BJ (cell line): ENCODE measurements around the gene NFIA. TPM values are rescaled to one million over a fixed set of nuclear protein-coding genes. Genes with fewer than 3 reads are reported as not detected.

ENCODE experiments used
- CTCF ChIA-PET: fragments of 350-600 bp; formaldehyde crosslinking; extraction: SDS; loops from one replicate; lab custom pipeline; 2021; ENCODE audit warnings: antibody characterized with exemption, inconsistent platforms; lab: Yijun Ruan, JAX
- POLR2A ChIA-PET: fragments of 300-600 bp; sonication (Branson Sonifier 250); formaldehyde crosslinking; extraction: SDS; loops from one replicate; lab custom pipeline; 2021; ENCODE audit warnings: antibody characterized with exemption; lab: Charles Lee
- DNase-seq: peaks from one replicate; pipeline ENCODE4 v3.0.0-alpha.2; 2011; ENCODE audit warnings: low read depth
- H3K27me3 ChIP-seq: 2 replicates; pipeline ENCODE4 v1.6.0; 2011; ENCODE audit warnings: low read length; ENCODE audit not compliant: control insufficient read depth, insufficient read depth
- H3K36me3 ChIP-seq: 2 replicates; pipeline ENCODE4 v1.5.1; 2011; ENCODE audit warnings: low read length; ENCODE audit not compliant: control insufficient read depth, insufficient read depth
- H3K4me3 ChIP-seq: 2 replicates; pipeline ENCODE4 v1.5.1; 2011; ENCODE audit warnings: low read depth, mild to moderate bottlenecking, control low read depth, low read length
- polyA plus RNA-seq: library from polyadenylated mRNA; depleted of rRNA; stranded (reverse); fragments of >200 nt; gene quantifications from 2 replicates; pipeline ENCODE4 v1.2.3, GENCODE V29; 2011
- TF ChIP-seq, protein P1 (sequence below): IDR thresholded peaks from 2 replicates; pipeline ENCODE4 v1.5.1; 2011; ENCODE audit warnings: low read depth, mild to moderate bottlenecking, control low read depth, inconsistent platforms, low read length, moderate library complexity; ENCODE audit not compliant: insufficient read depth

Gene NFIA
- polyA plus RNA-seq, 1 experiment = 4.5 TPM

- ChIA-PET CTCF (no interaction called here), POLR2A (no interaction called here)
Observed at GRCh38 chr1:61441723-61442262, 359.4 kb downstream of the NFIA start.

DNA sequence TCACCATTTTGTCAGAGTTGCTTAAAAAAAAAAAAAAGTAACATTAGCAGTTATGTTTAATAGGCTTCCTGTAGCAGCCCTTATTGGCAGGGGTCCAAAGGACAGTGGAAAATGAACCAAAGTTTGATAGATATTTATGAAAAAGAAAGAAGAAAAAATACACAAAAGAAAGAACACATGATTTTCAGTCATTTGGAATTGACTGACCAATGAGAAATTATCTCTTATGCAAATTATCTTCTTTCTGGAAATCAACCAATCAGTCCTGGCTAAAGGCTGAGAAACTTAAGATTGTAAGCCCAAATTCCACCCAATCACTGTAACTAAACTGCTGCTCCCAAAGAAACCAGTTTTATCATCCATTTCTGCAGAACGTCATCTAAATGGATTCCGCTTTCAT, 360.2 kb downstream of the NFIA start:
- DNase-seq = no peak
- POLR2A ChIA-PET = no interaction called here
- TF ChIP-seq, protein P1, sequence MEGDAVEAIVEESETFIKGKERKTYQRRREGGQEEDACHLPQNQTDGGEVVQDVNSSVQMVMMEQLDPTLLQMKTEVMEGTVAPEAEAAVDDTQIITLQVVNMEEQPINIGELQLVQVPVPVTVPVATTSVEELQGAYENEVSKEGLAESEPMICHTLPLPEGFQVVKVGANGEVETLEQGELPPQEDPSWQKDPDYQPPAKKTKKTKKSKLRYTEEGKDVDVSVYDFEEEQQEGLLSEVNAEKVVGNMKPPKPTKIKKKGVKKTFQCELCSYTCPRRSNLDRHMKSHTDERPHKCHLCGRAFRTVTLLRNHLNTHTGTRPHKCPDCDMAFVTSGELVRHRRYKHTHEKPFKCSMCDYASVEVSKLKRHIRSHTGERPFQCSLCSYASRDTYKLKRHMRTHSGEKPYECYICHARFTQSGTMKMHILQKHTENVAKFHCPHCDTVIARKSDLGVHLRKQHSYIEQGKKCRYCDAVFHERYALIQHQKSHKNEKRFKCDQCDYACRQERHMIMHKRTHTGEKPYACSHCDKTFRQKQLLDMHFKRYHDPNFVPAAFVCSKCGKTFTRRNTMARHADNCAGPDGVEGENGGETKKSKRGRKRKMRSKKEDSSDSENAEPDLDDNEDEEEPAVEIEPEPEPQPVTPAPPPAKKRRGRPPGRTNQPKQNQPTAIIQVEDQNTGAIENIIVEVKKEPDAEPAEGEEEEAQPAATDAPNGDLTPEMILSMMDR = no peak
- Histone ChIP-seq H3K36me3 (no peaks in the 10 kb centered on the region), H3K4me3 (no peak overlapping the region), H3K27me3 (no peaks in the 10 kb centered on the region)
- CTCF ChIA-PET = no interaction called here

More at GRCh38 chr1:61441723-61442262, 359.4 kb downstream of the NFIA start:
- no peaks in the 10 kb centered on the region for H3K36me3 ChIP-seq
- no peak overlapping the region for H3K4me3 ChIP-seq
- H3K27me3 ChIP-seq = no peaks in the 10 kb centered on the region
- TF ChIP-seq, protein P1 = no peak
- DNase-seq = no peak

GRCh38 chr1:61444288-61444687, 361.9 kb downstream of the NFIA start:
- Histone ChIP-seq H3K27me3 (no peaks in the 10 kb centered on the region; the same call in 1 of the 2 replicates), H3K36me3 (no peaks in the 10 kb centered on the region), H3K4me3 (no peak overlapping the region)
- ChIA-PET CTCF (no interaction called here), POLR2A (no interaction called here)
- TF ChIP-seq, protein P1 = no peak
- no peak for DNase-seq

DNA sequence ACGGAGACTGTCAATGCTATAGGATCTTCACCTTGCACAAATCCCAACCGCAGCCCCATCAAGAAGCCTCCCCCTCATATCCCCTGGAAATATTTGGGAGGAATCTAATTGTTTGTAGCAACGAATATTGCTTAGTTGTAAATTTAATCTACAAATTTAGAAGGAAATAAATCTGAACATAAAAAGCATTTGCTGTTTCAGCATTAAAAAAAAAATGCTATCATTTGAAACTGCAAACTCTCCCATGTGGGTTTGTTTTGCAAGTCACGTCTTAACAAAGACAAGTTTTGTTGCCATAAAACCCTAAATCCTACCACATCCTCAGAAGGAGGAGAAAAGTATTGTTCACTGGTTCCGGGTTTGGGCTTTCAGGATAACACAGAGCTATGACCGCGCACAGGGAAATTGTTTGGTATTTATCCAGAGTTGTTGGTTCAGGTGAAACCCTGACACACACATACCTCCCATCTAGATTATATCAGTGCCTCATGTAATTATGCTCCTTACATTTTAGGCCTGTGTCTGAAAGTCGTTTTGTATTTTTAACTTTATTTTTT, 363.0 kb downstream of the NFIA start:
- CTCF ChIA-PET = no interaction called here
- TF ChIP-seq, protein P1 = no peak
- Histone ChIP-seq H3K27me3 (no peaks in the 10 kb centered on the region; the same call in 1 of the 2 replicates), H3K36me3 (no peaks in the 10 kb centered on the region), H3K4me3 (no peak overlapping the region)
- POLR2A ChIA-PET = no interaction called here
- DNase-seq = no peak

DNA sequence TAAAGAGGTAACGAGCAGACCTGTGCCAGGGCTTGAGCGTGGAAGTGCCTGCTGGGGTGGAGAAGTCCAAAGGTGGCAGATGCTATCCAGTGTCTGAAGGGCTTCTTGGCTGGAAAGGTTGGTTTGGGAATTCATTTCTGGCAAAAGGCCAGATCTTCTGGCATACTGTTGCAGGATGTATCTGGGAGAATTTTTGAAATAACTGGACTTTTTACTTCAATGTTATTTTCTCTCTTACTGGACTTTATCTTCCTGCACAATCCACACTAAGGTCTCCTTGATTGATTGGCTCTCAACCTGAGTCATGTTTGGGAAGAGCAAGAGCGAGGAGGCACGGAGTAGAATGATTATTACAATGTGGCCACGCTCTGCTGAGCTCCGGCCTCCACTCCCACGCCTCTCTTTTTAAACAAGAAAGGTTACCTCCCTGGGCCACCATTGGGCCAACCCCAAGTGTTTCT, 364.2 kb downstream of the NFIA start:
- TF ChIP-seq, protein P1 = no peak
- ChIA-PET CTCF (interaction anchor here (2.4 kb wide), 1 partner anchor 396 kb away, joined by 8 read pairs; no protein-coding TSS in a partner anchor), POLR2A (no interaction called here)
- no peaks in the 10 kb centered on the region; the same call in 1 of the 2 replicates for H3K27me3 ChIP-seq
- H3K36me3 ChIP-seq = no peaks in the 10 kb centered on the region
- H3K4me3 ChIP-seq = no peak overlapping the region
- no peak for DNase-seq
